HG02798 (cell line): Measurements from ENCODE around the gene ARHGAP4.

Experiments
- ATAC-seq: cut with Tn5 transposase; IDR thresholded peaks from one replicate; pipeline ENCODE4 v1.9.1; 2021; ENCODE audit warnings: mild to moderate bottlenecking; ENCODE audit not compliant: unreplicated experiment, poor library complexity

Gene ARHGAP4

DNA sequence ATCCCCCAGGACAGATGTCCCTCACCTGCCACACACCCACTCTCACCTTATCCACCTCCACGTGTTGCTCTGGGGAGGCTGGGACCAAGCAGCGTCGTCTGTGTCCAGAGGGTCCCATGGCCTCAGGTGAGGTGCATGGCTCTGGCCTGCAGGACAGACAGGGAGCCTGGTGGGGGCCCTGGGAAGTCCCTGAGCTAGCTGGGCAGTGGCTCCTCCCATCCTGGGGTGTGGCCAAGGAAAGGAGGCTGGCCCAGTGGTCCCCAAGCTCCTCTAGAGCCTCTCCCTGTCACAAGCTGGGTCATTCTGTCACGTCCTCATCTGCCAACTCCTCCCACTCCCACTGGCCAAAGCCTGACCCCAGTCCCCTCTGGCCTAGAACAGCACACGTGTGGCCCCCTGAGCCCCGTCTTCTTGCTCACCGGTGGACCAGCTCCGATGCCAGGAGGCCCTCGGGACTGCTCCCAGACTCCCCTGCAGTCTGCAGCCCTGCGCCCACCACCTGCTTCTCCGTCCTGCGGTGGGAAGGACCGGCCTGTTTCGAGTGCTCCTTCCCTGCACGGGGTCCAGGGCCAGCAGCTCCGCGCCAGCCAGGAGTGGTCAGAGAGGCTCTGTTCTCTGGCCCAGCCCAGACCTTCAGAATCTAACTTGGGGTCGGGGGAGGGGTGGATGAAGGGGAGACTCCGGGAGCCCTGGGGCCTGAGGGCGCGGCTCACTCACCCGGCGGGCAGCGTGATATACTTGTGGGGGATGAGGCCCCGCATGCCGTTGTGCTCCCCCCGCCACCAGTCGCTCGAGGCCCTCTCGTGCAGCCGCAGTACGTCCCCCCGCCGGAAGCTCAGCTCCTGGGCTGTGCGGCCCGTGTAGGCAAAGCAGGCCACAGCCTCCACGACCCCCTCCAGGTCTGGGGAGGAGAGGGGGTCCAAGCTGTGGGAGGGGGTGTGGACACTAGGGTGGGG, 16.8 kb downstream of the ARHGAP4 start:
- ATAC-seq: peak; percentile 57

DNA sequence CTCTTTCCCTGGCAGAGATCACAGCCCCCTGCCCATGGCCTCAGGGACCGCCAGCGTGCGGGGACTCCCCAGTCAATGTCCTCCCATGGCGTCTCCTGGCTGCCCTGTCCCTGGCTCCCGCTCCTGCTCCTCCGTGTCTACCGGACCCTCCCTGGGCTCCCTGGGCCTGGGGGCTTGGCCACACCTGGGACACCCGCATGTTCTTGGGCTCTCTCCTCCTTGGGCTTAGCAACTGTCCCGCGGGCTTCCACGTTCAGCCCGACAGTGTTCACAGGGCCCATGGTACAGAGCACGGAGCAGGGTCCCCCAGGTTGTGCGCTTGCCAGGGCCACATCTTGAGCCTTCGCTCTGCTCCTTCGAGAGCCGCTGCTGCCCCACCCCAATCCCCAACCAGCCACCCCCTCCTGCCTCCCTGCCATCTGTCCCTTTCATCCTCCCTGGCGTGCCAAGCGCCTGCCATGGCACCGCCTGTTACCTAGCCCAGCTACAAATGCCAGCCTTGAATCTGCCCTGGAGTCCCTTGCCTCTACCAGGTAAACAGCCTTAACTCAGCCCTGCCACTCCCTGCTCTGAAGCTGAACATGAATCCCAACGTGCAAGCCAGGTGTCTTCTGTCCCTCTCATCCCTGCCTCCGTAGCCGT, 17.7 kb downstream of the ARHGAP4 start:
- no peak for ATAC-seq

DNA sequence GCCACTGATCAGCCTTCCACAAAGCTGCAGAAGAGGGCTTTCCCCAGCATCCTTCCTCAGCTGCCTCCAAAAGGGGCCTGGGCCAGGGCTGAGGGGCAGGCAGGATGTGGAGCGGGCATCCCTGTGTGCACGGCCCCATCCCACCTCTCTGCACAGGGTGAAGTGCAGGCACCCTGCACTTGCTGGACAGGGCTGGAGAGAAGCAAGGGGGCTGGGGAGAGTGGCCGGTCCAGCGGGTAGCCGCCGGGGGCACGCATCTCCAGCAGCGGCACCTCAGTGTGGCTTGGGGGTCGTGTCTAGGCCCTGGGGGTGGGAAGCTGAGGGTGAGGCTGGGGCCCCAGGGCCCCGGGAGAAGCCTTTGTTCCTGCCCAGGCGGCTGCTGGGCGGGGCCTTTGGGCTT, 18.6 kb downstream of the ARHGAP4 start:
- no peak for ATAC-seq

DNA sequence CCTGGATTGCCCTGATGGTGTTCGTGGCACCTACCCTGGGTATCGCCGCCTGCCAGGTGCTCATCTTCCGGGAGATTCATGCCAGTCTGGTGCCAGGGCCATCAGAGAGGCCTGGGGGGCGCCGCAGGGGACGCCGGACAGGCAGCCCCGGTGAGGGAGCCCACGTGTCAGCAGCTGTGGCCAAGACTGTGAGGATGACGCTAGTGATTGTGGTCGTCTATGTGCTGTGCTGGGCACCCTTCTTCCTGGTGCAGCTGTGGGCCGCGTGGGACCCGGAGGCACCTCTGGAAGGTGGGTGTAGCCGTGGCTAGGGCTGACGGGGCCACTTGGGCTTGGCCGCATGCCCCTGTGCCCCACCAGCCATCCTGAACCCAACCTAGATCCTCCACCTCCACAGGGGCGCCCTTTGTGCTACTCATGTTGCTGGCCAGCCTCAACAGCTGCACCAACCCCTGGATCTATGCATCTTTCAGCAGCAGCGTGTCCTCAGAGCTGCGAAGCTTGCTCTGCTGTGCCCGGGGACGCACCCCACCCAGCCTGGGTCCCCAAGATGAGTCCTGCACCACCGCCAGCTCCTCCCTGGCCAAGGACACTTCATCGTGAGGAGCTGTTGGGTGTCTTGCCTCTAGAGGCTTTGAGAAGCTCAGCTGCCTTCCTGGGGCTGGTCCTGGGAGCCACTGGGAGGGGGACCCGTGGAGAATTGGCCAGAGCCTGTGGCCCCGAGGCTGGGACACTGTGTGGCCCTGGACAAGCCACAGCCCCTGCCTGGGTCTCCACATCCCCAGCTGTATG, 19.7 kb downstream of the ARHGAP4 start:
- no peak for ATAC-seq

DNA sequence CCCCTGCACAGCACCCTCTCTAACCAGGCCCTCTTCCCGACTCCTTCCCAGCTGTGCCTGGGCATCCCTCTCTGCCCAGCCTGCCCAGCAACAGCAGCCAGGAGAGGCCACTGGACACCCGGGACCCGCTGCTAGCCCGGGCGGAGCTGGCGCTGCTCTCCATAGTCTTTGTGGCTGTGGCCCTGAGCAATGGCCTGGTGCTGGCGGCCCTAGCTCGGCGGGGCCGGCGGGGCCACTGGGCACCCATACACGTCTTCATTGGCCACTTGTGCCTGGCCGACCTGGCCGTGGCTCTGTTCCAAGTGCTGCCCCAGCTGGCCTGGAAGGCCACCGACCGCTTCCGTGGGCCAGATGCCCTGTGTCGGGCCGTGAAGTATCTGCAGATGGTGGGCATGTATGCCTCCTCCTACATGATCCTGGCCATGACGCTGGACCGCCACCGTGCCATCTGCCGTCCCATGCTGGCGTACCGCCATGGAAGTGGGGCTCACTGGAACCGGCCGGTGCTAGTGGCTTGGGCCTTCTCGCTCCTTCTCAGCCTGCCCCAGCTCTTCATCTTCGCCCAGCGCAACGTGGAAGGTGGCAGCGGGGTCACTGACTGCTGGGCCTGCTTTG, 20.5 kb downstream of the ARHGAP4 start:
- no peak for ATAC-seq

DNA sequence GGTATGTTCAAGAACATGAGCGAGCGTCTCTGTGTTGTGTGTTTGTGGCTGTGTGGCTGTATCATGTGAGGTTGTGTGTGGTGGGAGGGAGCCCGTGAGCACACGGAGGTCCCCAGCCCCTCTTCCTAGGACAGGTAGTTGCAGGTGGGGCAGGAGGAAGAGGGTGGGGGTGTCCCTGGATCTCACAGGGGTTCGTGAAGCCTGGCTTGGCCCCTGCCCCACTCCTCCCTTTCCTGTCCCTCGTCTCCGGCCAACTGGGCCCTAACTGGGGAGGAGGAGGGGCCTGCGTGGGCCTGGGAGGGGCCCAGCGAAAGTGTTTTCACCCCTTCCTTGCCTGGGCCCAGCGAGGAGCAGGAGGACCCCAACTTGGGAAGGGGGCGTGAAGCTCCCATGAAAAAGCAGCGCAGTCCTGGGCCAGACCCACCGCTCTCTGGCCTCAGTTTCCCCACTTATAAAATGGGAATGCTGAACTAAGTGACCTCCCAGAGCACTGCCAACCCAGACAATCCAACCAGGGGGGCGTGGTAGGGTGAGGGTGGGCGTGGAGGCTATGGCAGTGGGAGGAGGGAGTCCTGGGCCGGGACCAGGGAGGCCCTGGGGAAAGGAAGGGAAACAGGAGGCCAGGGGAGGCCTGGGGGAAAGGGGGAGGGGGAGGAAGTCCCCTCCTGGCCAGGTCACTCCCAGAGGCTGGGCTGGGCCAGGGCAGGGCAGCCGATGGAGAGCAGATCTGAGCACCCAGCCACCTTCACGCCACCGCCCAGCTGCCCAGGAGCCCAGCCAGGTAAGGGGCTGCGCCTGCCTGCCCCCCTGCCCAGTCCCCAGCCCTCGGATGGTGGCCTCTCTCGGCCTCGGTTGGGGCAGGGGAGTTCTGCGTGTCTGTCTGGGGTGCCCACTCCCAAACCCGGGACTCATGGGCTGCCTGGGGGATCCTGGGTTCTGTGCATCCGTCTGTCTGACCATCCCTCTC, 21.8 kb downstream of the ARHGAP4 start, which contains the start of gene AVPR2:
AVPR2 (plus strand) TSS at position 683 of the 967 bp plus-strand sequence. CDS start 473 bp downstream, outside the sequence.
- no peak for ATAC-seq

DNA sequence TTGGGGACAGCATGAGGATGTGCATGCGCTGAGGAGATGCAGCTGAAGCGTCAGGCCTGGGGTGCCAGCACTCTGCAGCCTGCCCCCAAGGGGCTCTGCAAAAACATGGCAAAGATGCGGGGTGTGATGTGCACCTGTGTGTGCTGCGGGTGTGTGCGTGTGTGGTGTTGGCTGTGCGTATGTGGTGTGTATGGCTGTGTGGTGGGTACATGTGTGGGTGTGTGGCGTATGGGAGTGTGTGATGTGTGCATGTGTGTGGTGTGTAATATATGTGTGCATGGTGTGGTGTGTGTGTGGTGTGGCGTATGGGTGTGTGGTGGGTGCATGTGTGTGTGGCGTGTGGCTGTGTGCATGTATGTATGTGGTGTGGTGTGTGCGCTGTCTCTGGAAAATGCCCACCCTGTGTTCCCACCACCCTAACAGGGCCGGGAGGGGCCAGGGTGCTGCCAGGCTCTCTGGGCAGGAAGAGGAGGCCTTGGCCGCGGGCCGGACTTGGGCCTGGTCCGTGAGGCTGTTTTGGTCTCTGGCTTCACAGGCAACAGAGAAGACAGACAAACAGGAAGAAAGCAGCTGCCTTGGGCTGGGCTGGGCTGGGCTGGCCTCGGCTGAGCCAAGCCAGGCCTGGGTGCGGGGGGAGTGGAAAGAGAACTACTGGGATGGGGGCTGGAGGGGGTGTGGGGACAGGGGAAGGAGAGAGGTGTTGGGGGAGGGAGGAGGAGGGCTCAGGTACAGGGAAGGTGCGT, 22.7 kb downstream of the ARHGAP4 start:
- ATAC-seq: no peak

DNA sequence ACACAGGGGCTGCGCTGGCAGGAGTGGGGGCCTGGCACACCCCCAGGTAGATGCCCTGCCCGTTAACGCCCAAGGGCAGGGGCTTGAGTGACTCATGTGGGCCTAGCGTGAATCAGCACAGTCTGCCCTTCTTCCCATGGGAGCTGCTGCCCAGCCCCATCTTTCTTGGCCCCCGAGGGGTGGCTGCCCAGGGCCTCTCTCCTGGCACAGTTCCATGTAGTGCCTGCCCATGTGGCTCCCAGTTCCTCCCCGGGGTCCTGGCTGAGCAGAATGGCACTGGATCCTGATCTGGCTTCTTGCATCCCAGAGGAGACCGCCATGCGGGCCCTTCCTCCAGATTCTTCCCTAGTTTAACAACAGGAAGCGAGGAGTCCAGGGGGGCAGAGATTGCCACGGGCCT, 23.7 kb downstream of the ARHGAP4 start:
- ATAC-seq: no peak

DNA sequence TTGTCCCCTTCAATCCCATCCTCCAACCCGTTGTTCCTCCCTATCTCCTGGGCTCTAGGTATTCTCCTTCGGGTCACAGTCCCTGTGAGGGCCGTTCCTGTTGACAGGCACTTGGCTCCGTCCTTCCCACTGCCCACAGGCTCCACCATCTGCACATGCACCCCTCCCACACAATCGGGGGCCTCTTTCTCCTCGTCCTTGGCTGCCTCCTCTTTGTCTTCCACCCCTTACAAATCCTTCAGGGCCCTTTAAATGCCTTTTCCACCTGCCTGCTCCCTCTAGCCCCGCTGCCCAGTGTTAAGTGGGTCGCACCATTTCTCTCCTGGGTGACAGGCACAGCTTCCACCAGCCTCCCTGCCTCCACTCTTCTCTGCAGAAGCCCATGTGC, 24.3 kb downstream of the ARHGAP4 start:
- no peak for ATAC-seq

DNA sequence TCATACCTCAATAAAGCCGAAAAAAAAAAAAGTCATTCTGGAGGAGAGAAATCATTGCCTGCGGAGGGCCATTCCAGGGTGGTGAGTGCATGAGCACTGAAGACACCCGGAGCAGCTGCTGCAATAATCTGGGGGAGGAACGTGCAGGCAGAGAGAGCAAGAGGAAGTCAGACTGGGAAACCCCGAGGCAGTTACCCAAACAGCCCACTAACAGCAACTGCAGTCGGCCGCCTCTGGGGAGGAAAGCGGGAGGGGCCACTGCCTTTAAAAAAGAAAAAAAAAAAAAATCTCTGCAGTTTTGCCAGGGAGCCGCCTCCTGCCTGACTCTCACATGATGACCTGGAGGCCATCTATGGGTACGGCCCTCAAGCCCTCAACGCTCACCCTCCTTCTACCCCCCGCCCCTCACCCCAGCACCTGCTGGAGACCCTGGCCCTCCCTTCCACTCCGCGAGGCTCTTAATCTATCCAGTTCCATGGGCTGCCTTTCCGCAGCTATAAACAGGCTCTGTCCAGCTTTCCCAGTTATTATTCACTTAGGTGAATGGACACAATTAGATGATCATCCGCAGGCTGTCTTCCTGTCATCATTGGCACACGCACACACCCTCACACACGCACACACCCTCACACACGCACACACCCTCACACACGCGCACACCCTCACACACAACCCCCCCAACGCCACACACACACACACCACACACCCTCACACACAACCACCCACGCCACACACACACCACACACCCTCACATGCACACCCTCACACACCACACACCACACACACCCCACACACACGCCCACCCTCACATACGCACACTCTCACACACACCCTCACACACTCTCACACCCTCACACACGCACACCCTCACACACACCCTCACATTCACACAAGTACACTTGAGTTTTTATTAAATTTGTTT, 25.0 kb downstream of the ARHGAP4 start:
- peak; percentile 69 for ATAC-seq

DNA sequence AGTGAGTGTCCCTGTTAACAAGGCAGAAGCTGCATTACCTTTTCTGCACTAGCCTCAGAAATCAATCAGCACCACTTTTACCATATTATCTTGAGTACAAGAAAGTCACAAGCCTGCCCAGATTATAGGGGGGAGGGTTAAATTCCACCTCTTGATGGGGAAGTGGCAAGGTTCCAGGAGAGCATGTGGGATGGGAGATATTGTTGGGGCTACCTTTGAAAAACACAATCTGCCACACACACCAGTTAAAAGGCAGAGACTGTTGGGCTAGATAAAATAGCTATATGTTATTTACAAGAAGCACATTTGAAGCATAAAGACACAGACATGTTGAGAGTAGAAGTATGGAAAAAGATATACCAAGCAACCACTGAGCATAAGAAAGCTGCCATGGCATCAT, 28.2 kb downstream of the ARHGAP4 start:
- no peak for ATAC-seq

DNA sequence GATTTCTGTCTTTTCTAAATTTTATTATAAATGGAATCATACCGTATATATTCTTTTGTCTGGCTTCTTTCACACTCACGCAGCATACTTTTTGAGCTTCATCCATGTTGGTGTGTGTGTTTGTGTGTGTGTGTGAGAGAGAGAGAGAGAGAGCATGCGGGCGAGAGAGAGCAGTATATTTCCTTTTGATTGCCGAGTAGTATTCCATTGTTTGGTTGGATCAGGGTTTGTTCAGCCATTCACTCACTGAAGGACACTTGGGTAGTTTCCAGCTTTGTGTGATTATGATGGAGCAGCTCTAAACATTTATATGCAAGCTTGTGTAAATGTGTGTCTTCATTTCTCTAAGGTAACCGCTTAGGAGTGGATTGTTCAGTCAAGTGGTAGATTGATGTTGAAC, 36.9 kb downstream of the ARHGAP4 start:
- ATAC-seq: no peak

DNA sequence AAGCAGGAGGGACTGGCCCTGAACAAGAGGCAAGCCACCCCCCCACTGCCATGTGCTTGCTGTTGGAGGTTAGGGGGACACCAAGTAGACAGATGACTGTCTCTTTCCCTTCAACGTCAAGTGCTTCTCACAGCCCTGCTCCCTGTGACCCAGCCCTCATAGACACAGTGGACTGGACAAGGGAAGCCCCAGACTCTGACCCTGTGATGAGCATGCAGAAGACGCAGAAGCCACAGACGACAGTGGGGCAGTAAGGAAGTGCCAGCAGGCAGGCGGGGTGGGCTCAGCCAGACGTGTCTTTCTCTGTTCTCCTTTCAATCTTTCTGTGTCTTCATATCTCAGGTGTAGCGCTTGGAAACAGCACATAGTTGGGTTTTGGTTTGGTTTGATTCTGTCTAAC, 37.7 kb downstream of the ARHGAP4 start:
- ATAC-seq: no peak

DNA sequence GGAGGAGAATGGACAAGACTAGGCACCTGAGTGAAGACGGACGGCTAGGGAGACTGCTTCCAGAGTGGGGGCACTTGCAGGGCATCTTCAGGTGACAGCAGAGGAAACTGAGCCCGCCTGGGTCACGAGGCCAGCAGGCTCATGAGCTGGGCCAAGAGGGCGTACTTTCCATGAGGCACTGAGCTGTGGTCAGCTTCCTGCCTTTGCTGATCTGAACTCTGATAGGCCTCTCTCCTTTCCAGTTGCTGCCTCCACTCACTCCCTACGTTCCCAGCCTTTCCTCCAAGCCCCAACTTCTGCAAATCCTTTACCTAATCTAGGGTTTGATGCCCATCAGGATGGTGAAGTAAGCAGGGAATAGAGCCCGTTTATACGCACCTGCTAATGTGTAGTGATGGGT, 38.7 kb downstream of the ARHGAP4 start:
- no peak for ATAC-seq

DNA sequence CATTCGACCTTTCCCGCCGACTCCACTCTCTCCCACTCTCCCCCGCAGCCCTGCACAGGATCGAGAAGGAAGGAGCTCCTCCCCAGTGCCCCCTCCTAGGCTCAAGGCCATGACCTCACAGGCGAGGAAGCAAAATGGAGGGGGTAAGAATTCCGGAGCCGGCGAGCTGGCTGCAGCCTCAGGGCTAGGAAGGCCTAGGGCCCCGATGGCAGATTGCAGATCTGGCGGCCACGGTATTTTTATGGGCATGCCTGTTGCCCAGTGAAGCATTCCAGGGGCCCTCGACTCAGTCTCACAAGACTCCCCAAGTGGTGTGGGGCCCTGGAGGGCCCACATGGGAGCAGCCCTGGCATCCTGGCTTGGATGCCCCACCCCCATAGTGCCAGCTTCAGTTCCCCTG, 39.1 kb downstream of the ARHGAP4 start:
- no peak for ATAC-seq

DNA sequence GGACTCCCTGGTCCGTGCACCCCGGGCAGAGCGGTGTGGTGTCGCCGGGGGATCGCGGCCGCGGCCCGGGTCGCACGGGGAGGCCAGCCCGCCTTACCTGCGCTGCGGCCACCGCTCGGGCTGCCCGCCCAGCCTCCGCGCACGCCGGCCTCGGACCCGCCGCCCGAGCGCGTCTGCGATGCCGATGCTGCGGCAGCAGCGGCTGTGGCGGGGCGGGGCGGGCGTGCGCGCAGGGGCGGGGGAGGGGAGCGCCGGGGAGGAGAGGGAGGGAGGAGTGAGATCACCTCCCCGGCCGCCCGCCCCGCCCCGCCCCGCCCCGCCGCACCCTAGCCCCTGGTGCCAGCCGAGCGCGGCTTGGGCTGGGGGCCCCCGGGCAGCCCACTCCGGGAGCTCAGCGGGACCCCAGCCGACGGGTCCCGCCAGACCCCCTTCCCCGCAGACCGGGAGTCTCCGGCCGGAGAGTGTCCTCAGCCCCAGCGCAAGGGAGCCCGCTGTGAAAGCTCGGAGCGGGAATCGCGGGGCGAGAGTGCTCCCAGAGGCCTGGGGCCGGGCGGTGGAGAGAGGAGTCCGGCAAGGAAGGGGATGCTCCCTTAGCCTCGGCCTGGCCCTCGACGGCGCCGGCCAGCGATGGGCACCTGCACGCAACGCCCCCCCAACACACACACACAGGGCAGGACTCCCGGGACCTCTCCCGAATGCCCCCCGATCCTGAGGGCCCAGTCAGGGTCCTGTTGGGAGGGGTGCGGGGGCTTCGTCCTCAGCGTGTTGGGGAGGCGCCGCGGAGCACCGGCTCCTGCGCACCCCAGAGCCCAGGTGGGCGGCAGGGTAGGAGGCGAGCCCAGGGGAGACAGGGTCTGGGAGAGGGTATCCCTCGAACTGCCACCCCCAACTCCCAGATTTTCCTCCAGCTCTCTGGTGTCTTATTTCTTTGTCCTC, 39.8 kb downstream of the ARHGAP4 start, which contains the start of gene L1CAM:
L1CAM (minus strand) TSS at position 206 of the 936 bp plus-strand sequence. CDS start 10,337 bp downstream, outside the sequence.
- no peak for ATAC-seq
